ENCODE results near the gene CCDC88B. TPM values are rescaled to one million over a fixed set of nuclear protein-coding genes. Genes with fewer than 3 reads are reported as not detected.

Gene CCDC88B
- total and polyA plus RNA-seq, 9 of the 15 experiments (the other 6 are each of a cell fraction or from before 2014, with no cell fraction given), result 0.13 to 18.1 (median 7.9) TPM

- TF ChIP-seq MAX (CRISPR knock-in tag; IDR thresholded peaks at IDR 0.05), result peak; percentile 60; the same call in 1 of the 2 replicates
- 0 out of 2 replicates have a peak, but pooled peaks have one; percentile 37 for TF ChIP-seq NKRF (IDR thresholded peaks at IDR 0.05; ENCODE audit: borderline replicate concordance)
- TF ChIP-seq SP1 (CRISPR knock-in tag; IDR thresholded peaks at IDR 0.05), result 0 out of 2 replicates have a peak, but pooled peaks have one; percentile 24
- 0 out of 2 replicates have a peak, but pooled peaks have one; percentile 29 for TF ChIP-seq ZC3H4 (CRISPR knock-in tag; IDR thresholded peaks at IDR 0.05; ENCODE audit: borderline replicate concordance)
- TF ChIP-seq ZBTB40 (IDR thresholded peaks at IDR 0.05), result peak; percentile 33; the same call in 1 of the 2 replicates
- TF ChIP-seq ZBTB40 (CRISPR knock-in tag; IDR thresholded peaks at IDR 0.05), result no peak
- 0 out of 2 replicates have a peak, but pooled peaks have one; percentile 57 for TF ChIP-seq RERE (CRISPR knock-in tag; IDR thresholded peaks at IDR 0.05; ENCODE audit: borderline replicate concordance)
Observed at GRCh38 chr11:64318766-64319761, 20.9 kb upstream of the CCDC88B start (continued).
